Naive B cell (primary cell): ENCODE measurements around the gene VPS37B. TPM values are rescaled to one million over a fixed set of nuclear protein-coding genes. Genes with fewer than 3 reads are reported as not detected.

Experiments used
- ATAC-seq, 2 donors: fragments of 150-1000 bp; cut with Tn5 transposase; 2 replicates each; pipeline ENCODE4 v1.10.0; 2021; ENCODE audit warnings: low read depth in 2 of 2, mild to moderate bottlenecking in 2 of 2, moderate library complexity in 2 of 2
- DNase-seq: peaks from one replicate; pipeline ENCODE4 v3.0.0; 2022
- H3K27ac Mint-ChIP-seq, 6 donors: one replicate each; pipeline ENCODE4 v1.8.0; 2020 to 2022; ENCODE audit warnings: mild to moderate bottlenecking in 6 of 6, mixed read lengths in 6 of 6, moderate library complexity in 5 of 6, inconsistent platforms in 2 of 6
- H3K27me3 Mint-ChIP-seq, 3 donors: one replicate each; pipeline ENCODE4 v1.8.0; 2021 to 2022; ENCODE audit warnings: mixed read lengths in 3 of 3, mild to moderate bottlenecking in 1 of 3
- H3K36me3 Mint-ChIP-seq, 2 donors: one replicate each; pipeline ENCODE4 v1.8.0; 2020 to 2022; ENCODE audit warnings: mixed read lengths in 2 of 2, inconsistent platforms in 1 of 2, mild to moderate bottlenecking in 1 of 2
- H3K4me1 Mint-ChIP-seq, 3 donors: one replicate each; pipeline ENCODE4 v1.8.0; 2020 to 2022; ENCODE audit warnings: mixed read lengths in 3 of 3, inconsistent platforms in 1 of 3, mild to moderate bottlenecking in 1 of 3, moderate library complexity in 1 of 3
- H3K4me3 Mint-ChIP-seq, 8 donors: one replicate each; pipeline ENCODE4 v1.8.0; 2020 to 2022; ENCODE audit warnings: mild to moderate bottlenecking in 8 of 8, mixed read lengths in 8 of 8, moderate library complexity in 8 of 8, inconsistent platforms in 2 of 8
- H3K9me3 Mint-ChIP-seq, 7 donors: one replicate each; pipeline ENCODE4 v1.8.0; 2020 to 2022; ENCODE audit warnings: mixed read lengths in 7 of 7, mild to moderate bottlenecking in 5 of 7, inconsistent platforms in 2 of 7, moderate library complexity in 1 of 7
- polyA plus RNA-seq, 6 donors: library from polyadenylated mRNA; unstranded; fragments of 300-500 nt; fragmentation: Illumina TruSeq; gene quantifications; one replicate each; pipeline ENCODE4 v1.2.3, GENCODE V29; 2021; ENCODE audit warnings: low read depth in 6 of 6

The VPS37B gene
- polyA plus RNA-seq, 6 donors from 2014 or later: 43.4 to 60.9 (median 52.2) TPM

DNA sequence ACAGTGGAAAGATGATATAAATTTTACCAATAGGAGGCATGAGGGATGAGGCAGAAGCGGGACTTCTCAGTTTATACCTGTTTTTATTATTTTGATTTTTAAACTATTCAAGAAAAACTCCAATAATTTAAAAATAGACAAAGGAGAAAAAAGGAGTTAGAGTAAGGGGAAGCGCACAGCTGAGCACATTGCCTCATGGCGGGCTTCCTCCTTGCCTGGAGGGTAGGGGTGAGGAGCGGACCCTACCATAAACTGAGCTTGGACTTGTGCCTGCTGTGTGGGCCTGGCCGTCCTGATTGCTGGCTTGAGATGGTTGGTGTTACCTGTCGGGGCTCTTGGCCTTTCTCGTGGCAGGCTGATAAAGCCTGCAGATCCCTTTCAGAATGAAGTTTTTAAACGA, 75.8 kb downstream of the VPS37B start:
- H3K36me3 Mint-ChIP-seq: no peaks in the 10 kb centered on the region
- peaks cover 44 to 65% (median 51%) of the 10 kb centered on the region in 3 donors for H3K4me1 Mint-ChIP-seq
- H3K9me3 Mint-ChIP-seq: no peaks in the 10 kb centered on the region
- peak overlapping the region; percentile 18 to 99 (median 98) for H3K27ac Mint-ChIP-seq
- ATAC-seq (no peak), DNase-seq (no peak)
- H3K27me3 Mint-ChIP-seq: no peaks in the 10 kb centered on the region
- peak overlapping the region in 7 of 8 donors; percentile 55 to 92 (median 77) for H3K4me3 Mint-ChIP-seq

GRCh38 chr12:122819209-122819785, 76.6 kb downstream of the VPS37B start:
- ATAC-seq: no peak
- H3K27me3 Mint-ChIP-seq: no peaks in the 10 kb centered on the region
- peak overlapping the region in 4 of 6 donors; percentile 77 to 92 (median 80) for H3K27ac Mint-ChIP-seq
- no peaks in the 10 kb centered on the region for H3K9me3 Mint-ChIP-seq
- H3K36me3 Mint-ChIP-seq: no peaks in the 10 kb centered on the region
- H3K4me3 Mint-ChIP-seq: peak overlapping the region in 7 of 8 donors; percentile 11 to 87 (median 77)
- peaks cover 48 to 74% (median 58%) of the 10 kb centered on the region in 3 donors for H3K4me1 Mint-ChIP-seq
- no peak for DNase-seq

Other genes with a start within 250 kb of the VPS37B start
- not detected for gene HCAR2, start 192.8 kb downstream of the VPS37B start, polyA plus RNA-seq
- gene HCAR3, start 179.3 kb downstream of the VPS37B start, polyA plus RNA-seq: under 1 TPM in 1 of 6 donors, not detected in 5; 0.45 TPM
- not detected for gene HCAR1, start 165.3 kb downstream of the VPS37B start, polyA plus RNA-seq
- gene DENR, start 143.3 kb downstream of the VPS37B start, polyA plus RNA-seq: 100 to 1,000 TPM in 1 of 6 donors, 10 to 100 TPM in 5; 67.0 to 103 (median 79.7) TPM
- 1 to 10 TPM in 3 of 6 donors, under 1 TPM in 2, not detected in 1; 0.19 to 1.8 (median 1.2) TPM for gene CCDC62, start 121.6 kb downstream of the VPS37B start, polyA plus RNA-seq
- gene HIP1R, start 60.7 kb downstream of the VPS37B start, polyA plus RNA-seq: 10 to 100 TPM; 33.8 to 91.3 (median 38.4) TPM
- gene ABCB9, start 70.3 kb upstream of the VPS37B start, polyA plus RNA-seq: under 1 TPM in 5 of 6 donors, not detected in 1; 0.18 to 0.59 (median 0.31) TPM
- 10 to 100 TPM in 5 of 6 donors, 1 to 10 TPM in 1; 9.4 to 20.4 (median 14.2) TPM for gene OGFOD2, start 79.1 kb upstream of the VPS37B start, polyA plus RNA-seq
- gene ARL6IP4, start 84.6 kb upstream of the VPS37B start, polyA plus RNA-seq: 100 to 1,000 TPM; 132 to 202 (median 187) TPM